PC-9 (cell line): ENCODE results near the gene SACM1L. TPM values are rescaled to one million over a fixed set of nuclear protein-coding genes. Genes with fewer than 3 reads are reported as not detected.
"Not testable (repeated sequence)": the region's sequence is repeated elsewhere in the genome, so short reads cannot be mapped to it uniquely, and the experiment has no call there.

Experiments used
- BruUV-seq: library from RNA; stranded (reverse); fragments of 400-500 nt; replicated peaks from 2 replicates; lab custom pipeline; 2021; lab: Mats Ljungman, UMichigan
- CTCF ChIA-PET: fragments of 300-600 bp; sonication (Branson Sonifier 250); formaldehyde crosslinking; loops from one replicate; lab custom pipeline; 2022; ENCODE audit warnings: antibody characterized with exemption; lab: Charles Lee
- POLR2A ChIA-PET: fragments of 300-600 bp; sonication (Branson Sonifier 250); formaldehyde crosslinking; loops from one replicate; lab custom pipeline; 2022; ENCODE audit warnings: antibody characterized with exemption; ENCODE audit not compliant: unreplicated experiment; lab: Charles Lee
- DNase-seq, 2 experiments: peaks; one replicate each; pipeline versions ENCODE4 v3.0.0 to v3.0.0-alpha.2; 2015 to 2022; ENCODE audit warnings: mixed read lengths in 1 of 2
- H2AFZ ChIP-seq: fragments of 200-600 bp; sonication (generic); 2 replicates; pipeline ENCODE4 v1.8.1; 2017; ENCODE audit warnings: antibody characterized with exemption
- H3F3A ChIP-seq: fragments of 200-600 bp; sonication (generic); 2 replicates; pipeline ENCODE4 v1.8.1; 2017; ENCODE audit warnings: antibody characterized with exemption, mild to moderate bottlenecking, low read depth; ENCODE audit not compliant: insufficient read depth
- H3K27ac ChIP-seq: fragments of 200-600 bp; sonication (generic); 2 replicates; pipeline ENCODE4 v1.6.1; 2016; ENCODE audit warnings: mixed run types
- H3K27me3 ChIP-seq: fragments of 200-600 bp; sonication (generic); 2 replicates; pipeline ENCODE4 v1.6.1; 2016; ENCODE audit warnings: low read depth, mixed run types; ENCODE audit not compliant: insufficient read depth
- H3K36me3 ChIP-seq: fragments of 200-600 bp; sonication (generic); 2 replicates; pipeline ENCODE4 v1.6.1; 2016; ENCODE audit warnings: low read depth, mixed run types
- H3K4me1 ChIP-seq: fragments of 200-600 bp; sonication (generic); replicated peaks from 2 replicates; pipeline ENCODE4 v1.6.1; 2016; ENCODE audit warnings: mixed run types; ENCODE audit not compliant: insufficient read depth
- H3K4me2 ChIP-seq: fragments of 200-600 bp; sonication (generic); 2 replicates; pipeline ENCODE4 v1.6.1; 2017; ENCODE audit warnings: mixed run types
- H3K4me3 ChIP-seq: fragments of 200-600 bp; sonication (generic); 2 replicates; pipeline ENCODE4 v1.6.1; 2016; ENCODE audit warnings: mixed run types
- H3K79me2 ChIP-seq: fragments of 200-600 bp; sonication (generic); 2 replicates; pipeline ENCODE4 v1.6.1; 2017; ENCODE audit warnings: low read depth, mixed run types
- H3K9me2 ChIP-seq: fragments of 200-600 bp; sonication (generic); 2 replicates; pipeline ENCODE4 v1.8.1; 2017; ENCODE audit warnings: mild to moderate bottlenecking; ENCODE audit not compliant: insufficient read depth
- H3K9me3 ChIP-seq: fragments of 200-600 bp; sonication (generic); 2 replicates; pipeline ENCODE4 v1.8.1; 2016; ENCODE audit warnings: low read depth; ENCODE audit not compliant: insufficient read depth
- H4K20me1 ChIP-seq: fragments of 200-600 bp; sonication (generic); 2 replicates; pipeline ENCODE4 v1.8.1; 2017; ENCODE audit not compliant: insufficient read depth
- EZH2 ChIP-seq: fragments of 200-600 bp; sonication (generic); IDR thresholded peaks from 2 replicates; pipeline ENCODE4 v1.8.0; 2017; ENCODE audit warnings: antibody characterized with exemption, low read depth
- intact Hi-C: fragments of 100-400 bp; cut with micrococcal nuclease; formaldehyde crosslinking; loops from one replicate; pipeline ENCODE4 v1.10.0; 2022; ENCODE audit not compliant: unreplicated experiment
- total RNA-seq: library from RNA; stranded (reverse); gene quantifications from 2 replicates; pipeline ENCODE4 v1.2.3, GENCODE V29; 2021
- TF ChIP-seq, protein P1 (sequence below): fragments of 200-600 bp; sonication (generic); conservative IDR thresholded peaks from 2 replicates; pipeline ENCODE4 v1.6.1; 2017; ENCODE audit warnings: mixed run types, antibody characterized with exemption, mild to moderate bottlenecking, moderate library complexity

SACM1L gene
- total RNA-seq, 1 experiment from 2014 or later = 33.9 TPM

DNA sequence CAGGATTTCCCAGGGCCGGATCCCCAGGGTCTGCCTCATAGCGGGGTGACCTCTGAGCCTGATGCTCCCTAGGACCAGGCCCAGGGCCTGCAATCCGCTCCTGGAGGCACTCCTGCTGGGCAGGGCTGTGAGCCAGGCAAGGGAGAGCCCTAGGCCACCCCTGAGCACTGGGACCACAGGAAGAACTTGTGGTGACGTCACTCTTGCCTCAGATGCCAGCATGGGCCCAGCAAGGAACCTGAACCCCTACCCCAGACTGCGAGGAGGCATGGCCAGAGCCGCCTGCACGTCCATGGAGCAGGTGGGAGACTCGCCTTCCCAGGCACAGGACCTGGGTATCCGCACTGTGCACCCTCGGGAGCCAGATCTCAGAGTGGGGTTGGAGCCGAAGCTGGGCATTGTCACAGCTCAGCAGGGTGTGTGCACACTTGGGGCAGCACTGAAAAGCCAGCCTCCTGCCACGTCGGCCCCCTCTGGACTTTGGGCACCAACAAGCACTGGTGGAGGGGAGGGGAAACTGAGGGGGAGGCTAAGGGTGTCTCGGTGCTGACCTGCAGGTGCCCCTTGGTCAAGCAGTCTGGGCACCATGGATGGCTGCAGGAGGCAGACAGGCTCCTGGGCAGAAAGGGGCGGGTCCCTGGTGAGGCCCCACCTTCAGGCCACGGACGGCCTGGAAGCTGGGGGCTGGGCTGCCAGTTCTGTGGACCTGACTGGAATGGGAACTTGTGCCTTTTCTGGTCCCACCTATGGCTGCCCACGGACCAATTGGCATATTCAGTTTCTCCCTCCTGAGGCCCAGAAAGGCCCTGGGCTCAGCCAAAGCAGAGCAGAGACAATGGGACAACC is 57.8 kb downstream of the SACM1L start:
- Histone ChIP-seq H3K36me3 (no peaks in the 10 kb centered on the region), H3K4me2 (no peak overlapping the region), H3K79me2 (no peaks in the 10 kb centered on the region), H3K27ac (no peak overlapping the region), H3K4me1 (no peaks in the 10 kb centered on the region), H4K20me1 (no peaks in the 10 kb centered on the region), H3K9me3 (no peaks in the 10 kb centered on the region), H2AFZ (no peak overlapping the region), H3F3A (no peaks in the 10 kb centered on the region), H3K27me3 (no peaks in the 10 kb centered on the region), H3K9me2 (no peaks in the 10 kb centered on the region), H3K4me3 (no peak overlapping the region)
- TF ChIP-seq, protein P1, sequence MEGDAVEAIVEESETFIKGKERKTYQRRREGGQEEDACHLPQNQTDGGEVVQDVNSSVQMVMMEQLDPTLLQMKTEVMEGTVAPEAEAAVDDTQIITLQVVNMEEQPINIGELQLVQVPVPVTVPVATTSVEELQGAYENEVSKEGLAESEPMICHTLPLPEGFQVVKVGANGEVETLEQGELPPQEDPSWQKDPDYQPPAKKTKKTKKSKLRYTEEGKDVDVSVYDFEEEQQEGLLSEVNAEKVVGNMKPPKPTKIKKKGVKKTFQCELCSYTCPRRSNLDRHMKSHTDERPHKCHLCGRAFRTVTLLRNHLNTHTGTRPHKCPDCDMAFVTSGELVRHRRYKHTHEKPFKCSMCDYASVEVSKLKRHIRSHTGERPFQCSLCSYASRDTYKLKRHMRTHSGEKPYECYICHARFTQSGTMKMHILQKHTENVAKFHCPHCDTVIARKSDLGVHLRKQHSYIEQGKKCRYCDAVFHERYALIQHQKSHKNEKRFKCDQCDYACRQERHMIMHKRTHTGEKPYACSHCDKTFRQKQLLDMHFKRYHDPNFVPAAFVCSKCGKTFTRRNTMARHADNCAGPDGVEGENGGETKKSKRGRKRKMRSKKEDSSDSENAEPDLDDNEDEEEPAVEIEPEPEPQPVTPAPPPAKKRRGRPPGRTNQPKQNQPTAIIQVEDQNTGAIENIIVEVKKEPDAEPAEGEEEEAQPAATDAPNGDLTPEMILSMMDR = no peak
- TF ChIP-seq EZH2 = no peak
- no peak for DNase-seq
- BruUV-seq = no TSS peak
- intact Hi-C loops = no loop called here
- ChIA-PET POLR2A (no interaction called here), CTCF (no interaction called here)

DNA sequence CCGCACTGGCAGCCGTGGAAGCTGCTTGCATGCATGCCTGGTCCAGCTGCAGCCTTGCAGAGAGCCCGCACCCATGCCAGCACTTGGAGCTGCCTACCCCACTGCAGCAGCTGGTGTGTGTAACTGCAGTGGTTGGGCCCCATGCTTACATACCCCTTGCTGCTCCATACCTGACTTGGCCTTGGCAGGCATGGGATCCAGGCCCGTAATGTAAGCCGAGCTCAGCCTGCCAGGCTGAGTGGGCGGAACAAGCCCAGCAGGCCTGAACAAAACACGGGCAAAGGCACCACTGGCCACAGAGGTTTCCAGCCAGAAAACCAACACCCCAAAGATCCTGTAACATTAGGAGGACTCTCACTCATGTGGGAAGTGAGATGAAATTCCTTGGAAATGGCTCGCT is 58.9 kb downstream of the SACM1L start:
- no peak overlapping the region for H3K4me2 ChIP-seq
- H3K36me3 ChIP-seq = no peaks in the 10 kb centered on the region
- no peak overlapping the region for H3K4me3 ChIP-seq
- ChIA-PET POLR2A (no interaction called here), CTCF (no interaction called here)
- no peaks in the 10 kb centered on the region for H3K79me2 ChIP-seq
- H2AFZ ChIP-seq = no peak overlapping the region
- BruUV-seq = no TSS peak
- intact Hi-C loops = no loop called here
- H3K27ac ChIP-seq = no peak overlapping the region
- no peaks in the 10 kb centered on the region for H3K27me3 ChIP-seq
- no peaks in the 10 kb centered on the region for H3F3A ChIP-seq
- no peaks in the 10 kb centered on the region for H3K4me1 ChIP-seq
- DNase-seq = no peak
- H3K9me3 ChIP-seq = no peaks in the 10 kb centered on the region
- H4K20me1 ChIP-seq = no peaks in the 10 kb centered on the region
- no peaks in the 10 kb centered on the region for H3K9me2 ChIP-seq
- TF ChIP-seq EZH2 = no peak
- TF ChIP-seq, protein P1 = no peak

DNA sequence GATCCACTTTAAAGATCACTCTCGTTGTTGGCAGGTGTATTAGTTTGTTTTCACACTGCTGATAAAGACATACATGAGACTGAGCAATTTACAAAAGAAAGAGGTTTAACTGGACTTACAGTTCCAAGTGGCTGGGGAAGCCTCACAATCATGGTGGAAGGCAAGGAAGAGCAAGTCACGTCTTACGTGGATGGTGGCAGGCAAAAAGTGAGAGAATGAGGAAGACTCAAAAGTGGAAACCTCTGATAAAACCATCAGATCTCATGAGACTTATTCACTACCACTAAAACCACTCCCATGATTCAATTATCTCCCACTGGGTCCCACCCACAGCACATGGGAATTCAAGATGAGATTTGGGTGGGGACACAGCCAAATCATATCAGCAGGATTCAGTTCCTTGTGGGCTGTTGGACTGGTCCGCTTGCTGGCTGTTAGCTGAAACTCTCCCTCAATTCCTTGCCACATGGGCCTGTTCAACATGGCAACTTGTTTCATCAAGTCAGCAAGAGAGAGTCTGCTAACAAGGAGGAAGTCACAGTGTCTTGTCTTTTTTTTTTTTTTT is 59.9 kb downstream of the SACM1L start:
- H3K4me2 ChIP-seq, H4K20me1 ChIP-seq, CTCF ChIA-PET, H3K27ac ChIP-seq, H2AFZ ChIP-seq, H3K9me3 ChIP-seq, intact Hi-C loops, H3F3A ChIP-seq, DNase-seq, H3K9me2 ChIP-seq, H3K4me3 ChIP-seq, H3K27me3 ChIP-seq, POLR2A ChIA-PET, H3K79me2 ChIP-seq, H3K36me3 ChIP-seq, H3K4me1 ChIP-seq: not testable (repeated sequence)
- TSS peak; percentile 18 for BruUV-seq
